T-helper 22 cell (primary cell): ENCODE data around the gene CUL2.
"Not testable (repeated sequence)": the region's sequence is repeated elsewhere in the genome, so short reads cannot be mapped to it uniquely, and the experiment has no call there.

Source experiments
- DNase-seq: peaks from one replicate; pipeline ENCODE4 v3.0.0-alpha.2; 2020; ENCODE audit warnings: low read depth

The CUL2 gene

GRCh38 chr10:35090162-35090954 is at the start of gene CUL2:
Gene CUL2, minus strand, starts transcription at chr10:35090341. Its CDS starts 19,024 bp downstream, at chr10:35071317.
- DNase-seq = peak; percentile 84

- DNase-seq = no peak
These were observed 46.2 kb upstream of the CUL2 start for GRCh38 chr10:35136263-35136815.

GRCh38 chr10:35135861-35136260 is 45.7 kb upstream of the CUL2 start:
- no peak for DNase-seq

GRCh38 chr10:35133586-35133985 is 43.4 kb upstream of the CUL2 start:
- DNase-seq = no peak

- DNase-seq = no peak
These were observed 42.6 kb upstream of the CUL2 start for GRCh38 chr10:35132727-35133126.

GRCh38 chr10:35130663-35131062 is 40.5 kb upstream of the CUL2 start:
- DNase-seq = no peak

- no peak for DNase-seq
These were observed 39.1 kb upstream of the CUL2 start for GRCh38 chr10:35129185-35129674.

- peak; percentile 46 for DNase-seq
These were observed 37.2 kb upstream of the CUL2 start for GRCh38 chr10:35127289-35127891.

GRCh38 chr10:35126530-35127288 is 36.6 kb upstream of the CUL2 start, which contains the start of gene CREM:
Gene CREM, plus strand, starts transcription at chr10:35126846. Its CDS starts 10,990 bp downstream, at chr10:35137836.
- peak; percentile 99 for DNase-seq

- DNase-seq = no peak
These were observed 36.0 kb upstream of the CUL2 start for GRCh38 chr10:35126062-35126529.

GRCh38 chr10:35124540-35124939 is 34.4 kb upstream of the CUL2 start:
- no peak for DNase-seq

- no peak for DNase-seq
These were observed 29.2 kb upstream of the CUL2 start for GRCh38 chr10:35119378-35119777.

GRCh38 chr10:35112571-35112970 is 22.4 kb upstream of the CUL2 start:
- DNase-seq = no peak

GRCh38 chr10:35103882-35104281 is 13.7 kb upstream of the CUL2 start:
- no peak for DNase-seq

GRCh38 chr10:35097510-35097909 is 7.4 kb upstream of the CUL2 start:
- DNase-seq = no peak

- no peak for DNase-seq
These were observed 6.2 kb upstream of the CUL2 start for GRCh38 chr10:35096312-35096711.

GRCh38 chr10:35092851-35093250 is 2.7 kb upstream of the CUL2 start:
- DNase-seq = no peak

- no peak for DNase-seq
These were observed 2.1 kb upstream of the CUL2 start for GRCh38 chr10:35091994-35092790.

GRCh38 chr10:35089611-35090161 is 455 bp downstream of the CUL2 start:
- DNase-seq = no peak

- no peak for DNase-seq
These were observed 6.9 kb downstream of the CUL2 start for GRCh38 chr10:35083242-35083641.

GRCh38 chr10:35080261-35080660 is 9.9 kb downstream of the CUL2 start:
- DNase-seq = not testable (repeated sequence)
